ENCODE data around the gene ANGPTL2.

GRCh38 chr9:127147251-127147650 is 24.8 kb upstream of the ANGPTL2 start:
- TF ChIP-seq CTCF (IDR thresholded peaks at IDR 0.05; ENCODE audit: low read length) (no peak), EZH2phosphoT487 (IDR thresholded peaks at IDR 0.05; ENCODE audit: low read length) (no peak)
